AG04449 (cell line): ENCODE data around the gene RHOT2.

Source experiments
- CTCF ChIA-PET: fragments of 350-600 bp; formaldehyde crosslinking; extraction: SDS; loops from one replicate; lab custom pipeline; 2021; ENCODE audit warnings: antibody characterized with exemption; lab: Yijun Ruan, JAX
- POLR2A ChIA-PET: fragments of 400-600, 350-600 bp; formaldehyde crosslinking; extraction: SDS; loops from one replicate; lab custom pipeline; 2020; ENCODE audit warnings: antibody characterized with exemption, inconsistent platforms; lab: Yijun Ruan, JAX
- DNase-seq: peaks from one replicate; pipeline ENCODE4 v3.0.0-alpha.2; 2010; ENCODE audit warnings: low read depth, low spot score
- H3K4me3 ChIP-seq: 2 replicates; pipeline ENCODE4 v1.5.1; 2011; ENCODE audit warnings: low read depth, mild to moderate bottlenecking, control low read depth, low read length
- TF ChIP-seq, protein P1 (sequence below): IDR thresholded peaks from one replicate; pipeline ENCODE4 v1.5.1; 2011; ENCODE audit warnings: mild to moderate bottlenecking, moderate library complexity, low read length, control low read depth, inconsistent platforms; ENCODE audit not compliant: insufficient read depth; ENCODE audit errors: missing control alignments

RHOT2 gene

DNA sequence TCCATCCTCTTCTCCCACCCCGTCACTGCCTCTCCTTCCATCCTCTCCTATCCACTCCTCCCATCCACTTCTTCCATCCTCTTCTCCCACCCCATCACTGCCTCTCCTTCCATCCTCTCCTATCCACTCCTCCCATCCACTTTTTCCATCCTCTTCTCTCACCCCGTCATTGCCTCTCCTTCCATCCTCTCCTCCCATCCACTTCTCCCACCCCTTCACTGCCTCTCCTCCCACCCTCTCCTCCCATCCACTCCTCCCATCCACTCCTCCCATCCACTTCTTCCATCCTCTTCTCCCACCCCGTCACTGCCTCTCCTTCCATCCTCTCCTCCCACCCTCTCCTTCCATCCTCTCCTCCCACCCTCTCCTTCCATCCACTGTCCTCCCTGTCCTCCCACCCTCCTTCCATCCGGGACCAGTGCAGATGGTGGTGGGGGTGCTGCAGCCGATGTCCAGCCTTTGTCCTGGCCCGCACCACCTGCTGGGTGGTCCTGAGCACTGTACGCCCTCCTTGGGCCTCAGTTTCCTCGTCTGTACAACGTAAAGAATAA, 36.0 kb upstream of the RHOT2 start:
- ChIA-PET CTCF (no interaction called here), POLR2A (no interaction called here)
- TF ChIP-seq, protein P1, sequence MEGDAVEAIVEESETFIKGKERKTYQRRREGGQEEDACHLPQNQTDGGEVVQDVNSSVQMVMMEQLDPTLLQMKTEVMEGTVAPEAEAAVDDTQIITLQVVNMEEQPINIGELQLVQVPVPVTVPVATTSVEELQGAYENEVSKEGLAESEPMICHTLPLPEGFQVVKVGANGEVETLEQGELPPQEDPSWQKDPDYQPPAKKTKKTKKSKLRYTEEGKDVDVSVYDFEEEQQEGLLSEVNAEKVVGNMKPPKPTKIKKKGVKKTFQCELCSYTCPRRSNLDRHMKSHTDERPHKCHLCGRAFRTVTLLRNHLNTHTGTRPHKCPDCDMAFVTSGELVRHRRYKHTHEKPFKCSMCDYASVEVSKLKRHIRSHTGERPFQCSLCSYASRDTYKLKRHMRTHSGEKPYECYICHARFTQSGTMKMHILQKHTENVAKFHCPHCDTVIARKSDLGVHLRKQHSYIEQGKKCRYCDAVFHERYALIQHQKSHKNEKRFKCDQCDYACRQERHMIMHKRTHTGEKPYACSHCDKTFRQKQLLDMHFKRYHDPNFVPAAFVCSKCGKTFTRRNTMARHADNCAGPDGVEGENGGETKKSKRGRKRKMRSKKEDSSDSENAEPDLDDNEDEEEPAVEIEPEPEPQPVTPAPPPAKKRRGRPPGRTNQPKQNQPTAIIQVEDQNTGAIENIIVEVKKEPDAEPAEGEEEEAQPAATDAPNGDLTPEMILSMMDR, result no peak

DNA sequence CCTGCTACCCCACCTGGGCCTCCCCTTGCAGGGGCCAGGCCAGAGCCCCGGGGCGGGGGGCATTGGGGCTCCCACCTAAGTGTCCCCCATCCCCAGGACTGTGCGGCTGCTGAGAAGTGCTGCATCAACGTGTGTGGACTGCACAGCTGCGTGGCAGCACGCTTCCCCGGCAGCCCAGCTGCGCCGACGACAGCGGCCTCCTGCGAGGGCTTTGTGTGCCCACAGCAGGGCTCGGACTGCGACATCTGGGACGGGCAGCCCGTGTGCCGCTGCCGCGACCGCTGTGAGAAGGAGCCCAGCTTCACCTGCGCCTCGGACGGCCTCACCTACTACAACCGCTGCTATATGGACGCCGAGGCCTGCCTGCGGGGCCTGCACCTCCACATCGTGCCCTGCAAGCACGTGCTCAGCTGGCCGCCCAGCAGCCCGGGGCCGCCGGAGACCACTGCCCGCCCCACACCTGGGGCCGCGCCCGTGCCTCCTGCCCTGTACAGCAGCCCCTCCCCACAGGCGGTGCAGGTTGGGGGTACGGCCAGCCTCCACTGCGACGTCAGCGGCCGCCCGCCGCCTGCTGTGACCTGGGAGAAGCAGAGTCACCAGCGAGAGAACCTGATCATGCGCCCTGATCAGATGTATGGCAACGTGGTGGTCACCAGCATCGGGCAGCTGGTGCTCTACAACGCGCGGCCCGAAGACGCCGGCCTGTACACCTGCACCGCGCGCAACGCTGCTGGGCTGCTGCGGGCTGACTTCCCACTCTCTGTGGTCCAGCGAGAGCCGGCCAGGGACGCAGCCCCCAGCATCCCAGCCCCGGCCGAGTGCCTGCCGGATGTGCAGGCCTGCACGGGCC, 35.2 kb upstream of the RHOT2 start:
- DNase-seq, result no peak
- TF ChIP-seq, protein P1, result no peak
- ChIA-PET POLR2A (no interaction called here), CTCF (no interaction called here)
- H3K4me3 ChIP-seq, result no peak overlapping the region

More for the DNA sequence above, 36.0 kb upstream of the RHOT2 start:
- H3K4me3 ChIP-seq, result no peak overlapping the region
- DNase-seq, result no peak

DNA sequence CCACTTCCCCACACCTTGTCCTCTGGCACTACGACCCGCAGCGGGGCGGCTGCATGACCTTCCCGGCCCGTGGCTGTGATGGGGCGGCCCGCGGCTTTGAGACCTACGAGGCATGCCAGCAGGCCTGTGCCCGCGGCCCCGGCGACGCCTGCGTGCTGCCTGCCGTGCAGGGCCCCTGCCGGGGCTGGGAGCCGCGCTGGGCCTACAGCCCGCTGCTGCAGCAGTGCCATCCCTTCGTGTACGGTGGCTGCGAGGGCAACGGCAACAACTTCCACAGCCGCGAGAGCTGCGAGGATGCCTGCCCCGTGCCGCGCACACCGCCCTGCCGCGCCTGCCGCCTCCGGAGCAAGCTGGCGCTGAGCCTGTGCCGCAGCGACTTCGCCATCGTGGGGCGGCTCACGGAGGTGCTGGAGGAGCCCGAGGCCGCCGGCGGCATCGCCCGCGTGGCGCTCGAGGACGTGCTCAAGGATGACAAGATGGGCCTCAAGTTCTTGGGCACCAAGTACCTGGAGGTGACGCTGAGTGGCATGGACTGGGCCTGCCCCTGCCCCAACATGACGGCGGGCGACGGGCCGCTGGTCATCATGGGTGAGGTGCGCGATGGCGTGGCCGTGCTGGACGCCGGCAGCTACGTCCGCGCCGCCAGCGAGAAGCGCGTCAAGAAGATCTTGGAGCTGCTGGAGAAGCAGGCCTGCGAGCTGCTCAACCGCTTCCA, 34.4 kb upstream of the RHOT2 start:
- ChIA-PET POLR2A (interaction anchor here (0.6 kb wide), 1 partner anchor 398 kb away, joined by 3 read pairs; no protein-coding TSS in a partner anchor), CTCF (no interaction called here)
- TF ChIP-seq, protein P1, result no peak
- H3K4me3 ChIP-seq, result no peak overlapping the region
- no peak for DNase-seq

DNA sequence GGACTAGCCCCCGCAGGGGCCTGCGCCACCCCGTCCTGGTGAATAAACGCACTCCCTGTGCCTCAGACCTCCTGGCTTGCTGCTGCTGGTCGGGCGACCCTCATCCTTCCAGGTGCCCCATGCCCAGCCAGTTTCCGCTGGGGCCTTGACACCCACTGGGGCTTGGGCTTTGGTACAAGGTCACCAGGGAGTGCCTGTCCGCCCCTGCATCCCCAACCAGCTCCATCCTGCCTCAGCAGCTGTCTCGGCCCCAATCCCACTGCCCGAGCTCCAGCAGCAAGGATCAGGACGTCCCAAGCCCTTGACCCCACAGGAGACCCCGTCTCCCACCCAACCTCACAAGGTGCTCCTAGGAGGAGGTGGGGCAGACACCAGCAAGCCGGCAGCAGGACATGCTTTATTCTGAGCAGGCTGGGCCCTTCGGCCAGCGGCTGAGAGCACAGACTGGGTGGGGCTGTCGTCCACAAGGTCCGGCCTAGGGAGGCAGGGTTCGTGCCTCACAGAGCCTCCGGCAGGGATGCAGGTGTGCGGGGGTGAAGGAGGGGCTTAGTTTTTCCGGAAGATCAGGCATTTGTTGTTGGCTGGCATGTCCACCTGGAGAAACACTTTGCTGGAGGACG, 33.8 kb upstream of the RHOT2 start:
- DNase-seq, result no peak
- POLR2A ChIA-PET, result interaction anchor here (0.6 kb wide), 1 partner anchor 399 kb away, joined by 3 read pairs; no protein-coding TSS in a partner anchor
- TF ChIP-seq, protein P1, result no peak
- H3K4me3 ChIP-seq, result no peak overlapping the region
- CTCF ChIA-PET, result no interaction called here

DNA sequence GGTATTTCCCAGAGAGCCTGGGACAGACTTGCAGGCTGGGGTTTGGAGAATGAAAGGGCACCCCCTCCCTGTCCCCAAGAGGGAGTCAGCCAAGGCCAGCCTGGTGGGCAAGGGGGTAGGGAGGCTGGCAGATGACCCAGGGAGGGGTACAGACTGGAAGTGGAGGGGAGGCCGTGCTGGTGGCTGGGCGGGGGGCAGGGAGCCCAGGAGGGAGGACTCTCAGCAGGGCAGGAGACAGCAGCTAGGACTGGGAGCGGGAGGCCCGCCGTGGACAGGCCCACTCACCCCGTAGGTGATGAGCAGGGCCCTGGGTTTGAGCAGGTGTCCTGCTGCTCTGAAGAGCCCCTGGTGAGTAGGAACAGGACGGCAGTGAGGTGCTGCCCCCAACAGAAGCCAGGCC, 32.9 kb upstream of the RHOT2 start:
- ChIA-PET CTCF (no interaction called here), POLR2A (no interaction called here)
- DNase-seq, result no peak
- H3K4me3 ChIP-seq, result peak overlapping the region; percentile 92
- TF ChIP-seq, protein P1, result no peak
